Fibroblast of pulmonary artery (primary cell): ENCODE data around the gene MKNK2.

ENCODE experiments used
- DNase-seq: peaks from one replicate; pipeline ENCODE4 v3.0.0-alpha.2; 2010; ENCODE audit warnings: low read depth
- H3K4me3 ChIP-seq: replicated peaks from 2 replicates; pipeline ENCODE4 v1.5.1; 2011; ENCODE audit warnings: low read depth, mild to moderate bottlenecking, control low read depth, low read length, moderate library complexity
- CTCF ChIP-seq: IDR thresholded peaks from 2 replicates; pipeline ENCODE4 v1.5.1; 2011; ENCODE audit warnings: mild to moderate bottlenecking, control low read depth, low read length, inconsistent platforms; ENCODE audit errors: missing control alignments

Gene MKNK2

GRCh38 chr19:2055931-2056836, 5.1 kb upstream of the MKNK2 start:
- H3K4me3 ChIP-seq, result no peak overlapping the region
- TF ChIP-seq CTCF, result no peak
- peak; percentile 80 for DNase-seq

GRCh38 chr19:2054763-2055162, 3.7 kb upstream of the MKNK2 start:
- TF ChIP-seq CTCF, result no peak
- H3K4me3 ChIP-seq, result no peak overlapping the region
- no peak for DNase-seq

- DNase-seq, result peak; percentile 95
- no peak overlapping the region for H3K4me3 ChIP-seq
- TF ChIP-seq CTCF, result no peak
Observed at GRCh38 chr19:2053601-2054389, 2.8 kb upstream of the MKNK2 start.

DNA sequence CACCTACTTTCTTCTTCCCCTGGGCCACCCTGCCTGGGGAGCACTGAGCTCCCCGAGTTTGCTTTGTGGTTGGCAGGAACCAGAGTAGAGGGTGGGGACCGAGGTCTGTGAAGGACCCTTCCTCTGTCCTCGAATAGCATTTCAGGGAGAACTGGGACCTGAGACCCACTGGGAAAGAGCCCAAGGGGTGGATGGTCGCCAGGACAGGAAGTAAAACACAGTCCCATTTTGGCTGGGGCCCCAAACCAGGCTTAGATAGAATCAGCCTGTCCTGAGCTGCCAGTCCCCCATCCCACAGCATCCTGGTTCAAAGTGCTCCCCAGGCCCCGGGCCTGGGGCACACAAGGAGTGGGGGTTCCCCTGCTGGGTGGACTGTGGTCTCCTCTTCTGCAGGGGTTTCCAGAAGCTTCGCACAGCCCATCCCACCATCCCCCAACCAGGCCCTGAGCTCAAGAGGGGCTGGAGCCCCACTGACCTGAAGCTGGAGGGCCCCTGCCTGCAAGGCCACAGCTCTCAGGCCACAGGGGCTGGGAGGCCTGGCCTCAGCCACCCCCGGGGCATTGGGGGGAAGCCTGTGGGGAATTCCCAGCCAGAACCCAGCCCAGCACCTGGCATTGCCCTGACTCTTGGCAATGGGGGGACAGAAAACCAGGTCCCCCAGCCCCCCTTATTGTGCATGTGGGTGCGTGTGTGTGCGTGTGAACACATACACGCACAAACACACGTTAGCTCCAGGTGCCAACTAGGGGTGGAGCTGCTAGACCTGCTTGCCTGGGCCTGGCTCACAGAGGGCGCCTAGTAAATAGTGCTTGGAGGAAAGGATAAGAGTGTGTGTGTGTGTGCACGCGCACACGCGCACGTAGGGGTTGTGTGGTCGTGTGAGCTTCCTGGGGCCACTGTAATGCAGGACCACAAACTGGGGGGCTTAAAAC, 995 bp upstream of the MKNK2 start:
- no peak for DNase-seq
- TF ChIP-seq CTCF, result no peak
- H3K4me3 ChIP-seq, result no peak overlapping the region

DNA sequence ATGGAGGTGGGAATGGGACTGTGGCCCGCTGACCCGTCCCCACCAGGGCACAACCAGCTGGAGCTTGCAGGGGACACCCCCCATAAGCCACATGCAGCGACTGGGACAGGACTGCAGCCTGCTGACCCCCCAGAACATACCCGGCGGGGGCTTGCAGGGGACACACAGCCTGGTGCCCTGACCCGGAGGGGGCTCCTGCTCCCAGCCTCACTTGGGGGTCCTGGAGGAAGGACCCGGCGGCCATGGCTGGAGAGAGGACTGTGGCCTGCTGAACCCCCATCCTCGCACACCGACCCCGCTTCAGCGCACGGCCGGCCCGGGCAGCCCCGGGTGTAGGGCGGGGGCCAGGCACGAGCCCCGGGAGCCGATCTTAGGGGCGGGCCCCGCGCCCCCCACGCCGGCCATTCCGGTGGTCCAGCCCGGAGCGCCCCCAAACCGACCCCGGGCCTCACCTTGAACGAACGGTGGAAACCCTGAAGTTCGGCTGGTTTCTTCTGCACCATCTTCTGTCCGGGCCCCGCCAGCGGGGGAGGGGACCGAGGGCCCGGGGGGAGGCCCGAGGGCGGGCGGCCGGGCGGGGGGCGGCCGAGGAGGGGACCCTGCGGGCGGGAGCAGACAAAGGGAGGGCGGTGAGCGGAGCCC, 574 bp downstream of the MKNK2 start:
- DNase-seq, result no peak
- no peak for TF ChIP-seq CTCF
- H3K4me3 ChIP-seq, result peak overlapping the region; percentile 92

DNA sequence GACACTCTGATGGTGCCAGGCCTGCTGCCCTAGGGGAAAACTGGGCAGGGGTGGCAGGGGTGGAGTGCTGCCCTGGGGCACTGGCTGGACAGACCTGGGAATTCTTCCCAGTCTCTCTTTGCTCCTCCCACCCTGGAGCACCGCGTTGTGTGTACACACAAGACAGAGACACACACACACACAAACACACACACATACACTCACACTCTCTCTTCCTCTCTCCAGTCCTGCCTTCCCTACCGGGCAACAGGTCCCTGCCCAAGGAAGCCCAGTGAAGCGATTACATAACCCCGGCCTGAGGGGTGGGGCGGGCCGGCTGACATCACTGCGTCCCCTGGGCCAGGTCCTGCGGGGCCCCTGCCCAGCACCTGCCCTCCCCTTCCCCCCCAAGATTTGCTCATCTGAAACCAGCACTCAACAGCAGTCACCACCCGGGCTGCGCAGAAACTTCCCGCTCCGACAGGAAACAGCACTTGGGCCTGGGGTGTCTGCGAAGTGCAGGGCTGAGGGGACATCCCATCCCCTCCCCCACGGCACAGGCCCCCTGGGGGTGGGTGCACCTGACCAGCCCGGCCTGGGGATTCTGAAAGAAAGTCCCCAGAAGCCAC, 1.2 kb downstream of the MKNK2 start:
- TF ChIP-seq CTCF, result no peak
- H3K4me3 ChIP-seq, result peak overlapping the region; percentile 92
- DNase-seq, result peak; percentile 81
